ENCODE measurements around the gene SCN3A.

- TF ChIP-seq CTCF (optimal IDR thresholded peaks at IDR 0.05 in 1 of 3, IDR thresholded peaks at IDR 0.05 in 1 of 3, conservative IDR thresholded peaks at IDR 0.05 in 1 of 3; ENCODE audit: extremely low read depth in 1 of 3, insufficient read depth in 2 of 3, low read length in 3 of 3) (no peak), EZH2 (IDR thresholded peaks at IDR 0.05; ENCODE audit: low read length) (no peak)
Measured at GRCh38 chr2:165144315-165144714, 59.5 kb downstream of the SCN3A start.
